ENCODE measurements around the gene DIP2A. TPM values are rescaled to one million over a fixed set of nuclear protein-coding genes. Genes with fewer than 3 reads are reported as not detected.
A peak's percentile ranks its signal among the peaks of the same experiment; 100 is the strongest.
"Not testable (repeated sequence)": the region's sequence is repeated elsewhere in the genome, so short reads cannot be mapped to it uniquely, and the experiment has no call there.

Gene DIP2A
- total RNA-seq, 2 experiments from 2014 or later, result 32.0 to 35.3 TPM

DNA sequence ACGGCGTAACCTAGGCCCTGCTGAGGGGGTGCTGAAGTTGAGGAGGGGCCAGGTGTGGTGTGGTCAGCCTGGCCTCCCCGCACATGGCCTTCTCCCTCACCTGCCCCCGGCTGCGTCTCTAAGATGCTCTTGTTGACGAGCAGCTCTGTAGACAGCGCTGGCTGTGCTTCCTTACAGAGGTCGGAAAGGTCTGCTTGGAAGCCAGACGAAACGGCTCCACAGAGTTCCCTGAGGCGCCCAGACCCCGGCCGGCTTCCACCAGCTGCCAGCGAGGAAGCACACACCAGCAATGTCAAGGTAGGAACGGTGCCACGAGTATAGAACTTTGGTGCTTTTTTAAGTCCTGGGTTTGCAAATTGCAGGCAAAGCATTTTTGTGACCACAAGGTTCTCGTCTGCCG, 18.8 kb upstream of the DIP2A start:
- CTCF ChIA-PET, result no interaction called here
- Mint-ChIP-seq H3K27ac (no peak overlapping the region), H3K36me3 (peaks cover 42% of the 10 kb centered on the region), H3K4me1 (ENCODE audit: low read depth) (no peaks in the 10 kb centered on the region), H3K9me3 (no peaks in the 10 kb centered on the region), H3K4me3 (no peak overlapping the region), H3K27me3 (no peaks in the 10 kb centered on the region)
- POLR2A ChIA-PET, result no interaction called here
- intact Hi-C loops (cut with micrococcal nuclease), result no loop called here
- no peak for DNase-seq

DNA sequence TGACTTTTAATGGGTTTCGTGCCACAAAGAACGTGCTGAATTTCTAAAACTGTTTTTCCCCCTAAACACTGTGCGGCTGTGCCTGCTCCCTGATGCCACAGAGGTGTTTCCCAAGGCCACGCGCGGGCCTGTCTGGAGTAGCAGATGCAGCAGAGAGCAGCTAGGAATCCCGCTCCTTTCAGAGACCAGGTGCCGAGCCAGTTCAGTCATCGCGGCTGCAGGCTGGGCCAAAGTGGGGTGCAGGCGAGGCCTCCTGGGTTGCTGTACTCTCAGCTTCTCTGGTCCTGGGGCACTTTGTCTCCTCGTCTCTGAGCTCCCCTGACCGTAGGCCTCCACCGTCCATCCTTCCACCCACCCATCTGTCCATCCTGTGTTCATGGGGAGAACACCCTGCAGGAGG, 17.4 kb upstream of the DIP2A start:
- H3K4me1 Mint-ChIP-seq (ENCODE audit: low read depth), result no peaks in the 10 kb centered on the region
- no peak overlapping the region for H3K27ac Mint-ChIP-seq
- ChIA-PET CTCF (no interaction called here), POLR2A (no interaction called here)
- H3K9me3 Mint-ChIP-seq, result no peaks in the 10 kb centered on the region
- no peaks in the 10 kb centered on the region for H3K27me3 Mint-ChIP-seq
- no peak for DNase-seq
- H3K36me3 Mint-ChIP-seq, result peaks cover 48% of the 10 kb centered on the region
- intact Hi-C loops (cut with micrococcal nuclease), result no loop called here
- H3K4me3 Mint-ChIP-seq, result no peak overlapping the region

DNA sequence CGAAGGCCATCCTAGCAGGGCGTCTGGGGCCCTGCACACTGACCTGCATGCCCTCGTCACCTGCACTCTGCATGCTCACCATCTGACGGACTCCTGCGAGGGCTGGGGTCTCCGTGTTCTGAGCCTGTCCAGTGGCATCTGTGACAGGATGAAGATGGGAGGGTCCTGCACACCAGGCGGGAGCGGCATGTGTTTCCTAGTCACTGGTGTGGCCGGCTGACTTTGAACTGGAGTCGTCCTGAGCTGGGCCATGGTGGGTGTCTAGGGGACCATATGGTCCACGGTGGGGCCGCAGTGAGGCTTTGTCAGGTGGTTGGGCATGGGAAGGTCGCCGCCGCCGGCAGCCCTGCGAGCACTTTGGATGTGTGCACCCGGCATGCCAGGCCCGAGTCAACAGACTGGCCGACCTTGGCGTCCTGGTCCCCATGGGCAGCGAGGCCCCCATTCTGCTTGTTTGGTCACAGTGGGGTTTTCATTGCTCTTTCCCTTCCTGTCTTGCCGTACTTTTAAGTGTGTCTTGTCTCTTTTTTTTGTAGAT, 16.7 kb upstream of the DIP2A start:
- no peak for DNase-seq
- H3K9me3 Mint-ChIP-seq, result no peaks in the 10 kb centered on the region
- CTCF ChIA-PET, result no interaction called here

DNA sequence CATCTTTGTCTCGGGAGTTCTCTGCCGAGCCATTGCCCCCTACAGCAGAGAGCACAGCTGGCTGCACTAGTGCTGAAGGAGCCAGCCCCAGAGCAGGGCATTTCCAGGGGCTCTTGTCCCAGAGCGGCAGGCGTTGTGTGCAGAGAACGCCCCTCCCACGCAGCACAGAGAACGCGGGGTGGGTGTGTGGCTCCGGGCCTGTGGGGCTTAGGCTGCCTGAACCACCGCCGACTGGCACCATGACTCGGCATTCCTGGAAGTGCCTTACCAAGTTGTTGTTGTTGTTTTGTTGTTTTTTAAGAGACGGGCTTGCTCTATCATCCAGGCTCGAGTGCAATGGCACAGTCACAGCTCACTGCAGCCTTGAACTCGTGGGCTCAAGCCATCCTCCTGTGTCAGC, 15.8 kb upstream of the DIP2A start:
- CTCF ChIA-PET, result no interaction called here

More for the DNA sequence above, 16.7 kb upstream of the DIP2A start:
- Mint-ChIP-seq H3K27ac (no peak overlapping the region), H3K4me3 (no peak overlapping the region), H3K27me3 (no peaks in the 10 kb centered on the region), H3K4me1 (ENCODE audit: low read depth) (no peaks in the 10 kb centered on the region), H3K36me3 (peaks cover 47% of the 10 kb centered on the region)
- intact Hi-C loops (cut with micrococcal nuclease), result no loop called here
- POLR2A ChIA-PET, result no interaction called here

DNA sequence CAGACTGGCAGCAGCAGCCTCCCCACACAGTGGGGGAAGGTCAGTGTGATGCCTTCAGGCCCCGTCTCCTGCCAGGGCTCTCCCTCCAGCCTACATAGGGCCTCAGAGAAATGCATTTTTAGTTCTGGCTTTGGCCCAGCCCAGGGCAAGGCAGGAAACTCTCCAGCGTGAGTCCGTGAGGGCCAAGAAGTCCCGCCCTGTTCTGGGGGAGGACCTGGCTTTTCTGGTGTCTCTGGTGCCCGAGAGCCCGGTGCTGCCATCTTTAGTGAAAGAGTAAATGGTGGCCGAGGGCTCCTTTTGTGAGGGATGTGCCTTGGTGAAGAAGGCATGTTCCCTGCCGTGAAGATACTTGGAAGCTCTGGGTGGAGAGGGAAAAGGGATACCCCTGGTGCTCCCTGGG, 14.8 kb upstream of the DIP2A start:
- Mint-ChIP-seq H3K36me3 (peaks cover 46% of the 10 kb centered on the region), H3K27ac (no peak overlapping the region), H3K9me3 (peaks cover 8% of the 10 kb centered on the region), H3K4me1 (ENCODE audit: low read depth) (no peaks in the 10 kb centered on the region), H3K4me3 (no peak overlapping the region), H3K27me3 (no peaks in the 10 kb centered on the region)
- DNase-seq, result no peak
- ChIA-PET CTCF (no interaction called here), POLR2A (no interaction called here)
- intact Hi-C loops (cut with micrococcal nuclease), result no loop called here

More for the DNA sequence above, 15.8 kb upstream of the DIP2A start:
- H3K27ac Mint-ChIP-seq, result no peak overlapping the region
- H3K36me3 Mint-ChIP-seq, result peaks cover 41% of the 10 kb centered on the region
- no peaks in the 10 kb centered on the region for H3K4me1 Mint-ChIP-seq (ENCODE audit: low read depth)
- no peak for DNase-seq
- POLR2A ChIA-PET, result no interaction called here
- no peak overlapping the region for H3K4me3 Mint-ChIP-seq
- intact Hi-C loops (cut with micrococcal nuclease), result no loop called here
- H3K27me3 Mint-ChIP-seq, result no peaks in the 10 kb centered on the region
- no peaks in the 10 kb centered on the region for H3K9me3 Mint-ChIP-seq

DNA sequence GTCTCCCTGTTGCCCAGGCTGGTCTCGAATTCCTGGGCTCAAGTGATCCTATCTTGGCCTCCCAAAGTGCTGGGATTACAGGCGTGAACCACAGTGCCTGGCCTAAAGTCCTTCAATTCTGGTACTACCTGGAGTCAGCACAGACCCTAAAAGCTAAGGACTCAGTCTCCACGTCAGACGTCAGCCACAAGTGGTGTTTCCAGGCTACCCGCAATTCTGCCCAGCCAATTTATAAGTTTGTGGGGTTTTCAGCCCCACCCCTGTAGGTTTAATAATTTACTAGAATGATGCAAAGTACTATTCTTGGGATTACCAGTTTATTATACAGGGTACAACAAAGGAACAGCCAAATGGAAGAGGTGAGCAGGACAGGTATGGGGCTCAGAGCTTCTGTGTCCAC, 10.6 kb upstream of the DIP2A start:
- ChIA-PET CTCF (no interaction called here), POLR2A (no interaction called here)
- Mint-ChIP-seq H3K36me3 (peaks cover 26% of the 10 kb centered on the region), H3K27ac (no peak overlapping the region), H3K9me3 (peaks cover 14% of the 10 kb centered on the region), H3K27me3 (no peaks in the 10 kb centered on the region), H3K4me1 (ENCODE audit: low read depth) (no peaks in the 10 kb centered on the region), H3K4me3 (no peak overlapping the region)
- DNase-seq, result no peak
- intact Hi-C loops (cut with micrococcal nuclease), result no loop called here

DNA sequence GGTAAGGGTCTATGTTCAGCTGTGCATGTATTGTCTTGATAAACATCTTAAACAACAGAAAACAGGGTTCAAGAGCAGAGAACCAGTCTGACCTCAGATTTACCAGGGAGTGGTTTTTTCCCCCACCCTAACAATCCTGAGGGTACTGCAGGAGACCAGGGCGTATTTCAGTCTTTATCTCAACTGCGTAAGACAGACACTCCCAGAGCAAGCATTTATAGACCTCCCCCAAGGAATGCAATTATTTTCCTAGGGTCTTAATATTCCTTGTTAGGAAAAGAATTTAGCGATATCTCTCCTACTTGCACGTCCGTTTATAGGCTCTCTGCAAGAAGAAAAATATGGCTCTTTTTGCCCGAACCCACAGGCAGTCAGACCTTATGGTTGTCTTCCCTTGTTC, 9.8 kb upstream of the DIP2A start:
- POLR2A ChIA-PET; H3K4me1 Mint-ChIP-seq (ENCODE audit: low read depth); H3K27me3 Mint-ChIP-seq; CTCF ChIA-PET; H3K27ac Mint-ChIP-seq; H3K4me3 Mint-ChIP-seq; intact Hi-C loops (cut with micrococcal nuclease); DNase-seq: not testable (repeated sequence)
- Mint-ChIP-seq H3K36me3 (peaks cover 28% of the 10 kb centered on the region), H3K9me3 (peaks cover 14% of the 10 kb centered on the region)

DNA sequence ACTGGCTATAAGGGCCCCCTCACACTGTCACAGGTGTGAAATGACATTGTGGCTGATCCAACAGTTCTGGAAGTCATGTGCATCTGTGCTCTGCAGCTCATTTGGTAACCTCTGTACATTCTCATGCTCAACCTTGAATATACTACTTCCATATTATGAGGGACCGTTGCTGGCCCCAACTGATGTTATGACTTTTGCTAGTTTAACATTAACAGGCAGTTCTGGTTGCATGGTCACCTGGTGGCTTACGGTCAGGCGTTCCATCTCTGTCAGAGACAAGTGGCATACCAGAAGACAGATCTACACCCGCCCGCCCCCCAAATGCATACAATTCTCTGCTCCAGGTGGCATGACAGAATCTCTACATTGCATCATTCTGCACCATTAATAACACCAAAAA, 6.0 kb upstream of the DIP2A start:
- no peak overlapping the region for H3K4me3 Mint-ChIP-seq
- peaks cover 27% of the 10 kb centered on the region for H3K4me1 Mint-ChIP-seq (ENCODE audit: low read depth)
- H3K36me3 Mint-ChIP-seq, result peaks cover 35% of the 10 kb centered on the region
- no peak for DNase-seq
- no peaks in the 10 kb centered on the region for H3K27me3 Mint-ChIP-seq
- peaks cover 14% of the 10 kb centered on the region for H3K9me3 Mint-ChIP-seq
- CTCF ChIA-PET, result no interaction called here
- intact Hi-C loops (cut with micrococcal nuclease), result loop anchor here (10.0 kb wide), 1 partner anchor 168 kb away; the partner anchor contains the start of genes MCM3AP and YBEY
- H3K27ac Mint-ChIP-seq, result no peak overlapping the region
- POLR2A ChIA-PET, result no interaction called here

DNA sequence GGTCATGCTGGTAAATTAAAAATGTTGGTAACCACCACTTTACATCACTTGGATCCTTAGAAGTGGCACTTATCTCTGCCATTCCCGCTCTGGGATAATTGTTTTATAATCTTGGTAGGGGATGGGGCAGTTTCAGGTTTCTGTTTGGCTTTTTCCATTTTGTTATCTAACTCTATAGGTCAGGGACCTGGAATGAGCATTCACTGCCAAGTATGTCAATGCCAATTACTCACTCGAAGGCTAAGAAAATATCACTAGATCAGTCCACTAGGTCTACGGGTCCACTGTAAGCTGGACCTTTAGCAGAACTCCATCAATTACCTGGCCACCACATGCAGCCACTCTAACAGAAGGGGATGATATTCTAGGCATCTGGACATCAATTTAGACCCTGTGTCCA, 4.5 kb upstream of the DIP2A start:
- Mint-ChIP-seq H3K4me3 (no peak overlapping the region), H3K9me3 (peaks cover 4% of the 10 kb centered on the region), H3K4me1 (ENCODE audit: low read depth) (peaks cover 29% of the 10 kb centered on the region), H3K27ac (no peak overlapping the region), H3K36me3 (peaks cover 29% of the 10 kb centered on the region), H3K27me3 (no peaks in the 10 kb centered on the region)
- CTCF ChIA-PET, result no interaction called here
- POLR2A ChIA-PET, result no interaction called here
- intact Hi-C loops (cut with micrococcal nuclease), result loop anchor here (10.0 kb wide), 1 partner anchor 169 kb away; the partner anchor contains the start of genes MCM3AP and YBEY
- no peak for DNase-seq

DNA sequence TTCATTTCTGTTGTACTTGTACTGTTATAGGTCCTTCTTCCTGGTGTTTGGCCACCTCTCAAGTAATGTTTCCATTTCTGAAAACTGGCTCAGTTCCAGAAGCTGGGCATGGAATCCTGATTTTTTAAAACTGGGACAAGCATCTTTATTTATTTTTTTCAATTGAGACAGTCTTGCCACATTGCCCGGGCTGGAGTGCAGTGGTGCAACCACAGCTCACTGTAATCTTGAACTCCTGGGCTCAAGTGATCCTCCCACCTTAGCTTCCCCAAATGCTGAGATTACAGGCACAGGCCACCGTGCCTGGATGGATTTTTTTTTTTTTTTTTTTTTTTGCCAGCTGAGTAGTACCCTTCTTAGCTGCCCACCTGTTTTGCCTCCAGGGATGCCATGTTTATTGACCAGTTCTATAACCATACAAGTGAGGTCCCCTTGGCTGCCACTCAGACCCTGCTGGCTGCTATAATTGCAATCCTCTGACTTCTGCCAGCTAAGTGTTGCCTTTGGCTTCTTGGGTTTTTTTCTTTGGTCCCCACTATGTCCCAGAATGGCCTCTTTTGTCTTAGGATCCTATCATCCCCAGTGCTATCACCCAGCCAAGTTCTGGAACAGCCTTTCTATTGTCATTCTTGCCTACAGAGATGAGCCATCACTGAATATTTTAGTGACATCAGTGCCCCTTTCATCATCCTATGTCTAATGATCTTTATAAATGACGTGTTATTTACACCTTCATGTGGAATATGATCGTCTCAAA, 3.9 kb upstream of the DIP2A start:
- peaks cover 31% of the 10 kb centered on the region for H3K4me1 Mint-ChIP-seq (ENCODE audit: low read depth)
- H3K36me3 Mint-ChIP-seq, result peaks cover 27% of the 10 kb centered on the region
- intact Hi-C loops (cut with micrococcal nuclease), result loop anchor here (5.0 to 10.0 kb wide), 2 partner anchors 170 to 313 kb away; partner anchors contain the start of genes MCM3AP and YBEY
- H3K4me3 Mint-ChIP-seq, result no peak overlapping the region
- no peak overlapping the region for H3K27ac Mint-ChIP-seq
- peaks cover 3% of the 10 kb centered on the region for H3K9me3 Mint-ChIP-seq
- CTCF ChIA-PET, result interaction anchor here (0.6 kb wide), 1 partner anchor 71 kb away, joined by 3 read pairs; no protein-coding TSS in a partner anchor
- no peak for DNase-seq
- POLR2A ChIA-PET, result no interaction called here
- H3K27me3 Mint-ChIP-seq, result no peaks in the 10 kb centered on the region

DNA sequence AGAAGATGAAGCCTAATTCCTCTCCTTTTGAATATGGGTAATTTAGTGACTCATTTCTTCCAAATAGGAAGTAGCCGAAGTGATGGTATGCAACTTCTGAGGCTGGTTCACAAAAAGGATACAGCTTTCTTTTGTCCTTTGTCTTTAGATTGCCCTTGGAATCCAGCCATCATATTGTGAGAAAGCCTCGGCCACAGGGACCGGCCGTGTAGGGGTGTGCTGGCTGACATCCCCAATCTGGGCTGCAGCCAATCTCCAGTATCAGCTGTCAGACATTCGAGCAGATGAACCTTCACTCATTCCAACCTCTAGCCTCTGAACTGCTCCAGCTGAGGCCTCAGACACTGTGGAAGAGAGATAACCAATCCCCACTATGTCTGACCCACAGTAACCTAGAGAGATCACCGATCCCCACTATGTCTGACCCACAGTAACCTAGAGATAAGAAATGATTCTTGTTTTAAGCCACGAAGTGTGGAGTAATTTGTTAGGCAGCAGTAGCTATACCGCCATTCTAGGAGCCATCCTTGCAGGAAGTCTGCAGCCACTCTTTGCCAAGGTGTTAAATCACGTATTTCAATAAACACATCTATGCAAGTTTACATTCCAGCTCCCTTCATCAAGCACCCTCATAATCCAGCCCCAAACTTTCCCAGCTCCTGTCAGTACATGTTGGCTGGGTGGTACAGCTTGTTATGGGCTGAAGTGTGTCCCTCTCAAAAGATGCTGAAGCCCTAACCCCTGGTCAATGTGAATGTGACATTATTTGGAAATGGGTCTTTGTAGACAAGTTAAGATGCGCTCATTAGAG, 2.9 kb upstream of the DIP2A start:
- Mint-ChIP-seq H3K4me3 (no peak overlapping the region), H3K9me3 (no peaks in the 10 kb centered on the region), H3K36me3 (peaks cover 22% of the 10 kb centered on the region), H3K27me3 (no peaks in the 10 kb centered on the region), H3K27ac (no peak overlapping the region), H3K4me1 (ENCODE audit: low read depth) (peaks cover 35% of the 10 kb centered on the region)
- CTCF ChIA-PET, result no interaction called here
- POLR2A ChIA-PET, result interaction anchor here (0.5 kb wide), 1 partner anchor 178 kb away, joined by 3 read pairs; no protein-coding TSS in a partner anchor
- intact Hi-C loops (cut with micrococcal nuclease), result loop anchor here (5.0 to 10.0 kb wide), 2 partner anchors 171 to 313 kb away; partner anchors contain the start of genes MCM3AP and YBEY
- DNase-seq, result no peak

DNA sequence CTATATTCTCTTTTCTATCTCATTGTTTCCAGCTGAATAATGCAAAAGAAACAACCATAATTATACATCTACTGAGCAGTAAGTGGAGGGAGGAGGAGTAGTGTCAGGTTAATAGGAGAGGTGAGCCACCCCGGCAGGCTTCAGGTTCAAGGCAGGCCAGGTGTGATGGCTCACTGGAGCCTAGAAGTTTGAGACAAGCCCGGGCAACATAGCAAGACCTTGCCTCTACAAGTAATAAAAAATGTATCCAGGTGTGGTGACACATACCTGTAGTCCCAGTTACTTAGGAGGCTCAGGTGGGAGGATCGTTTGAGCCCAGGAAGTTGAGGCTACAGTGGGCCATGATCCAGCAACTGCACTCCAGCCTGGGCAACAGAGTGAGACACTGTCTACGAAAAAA, 1.9 kb upstream of the DIP2A start:
- Mint-ChIP-seq H3K9me3 (no peaks in the 10 kb centered on the region), H3K36me3 (peaks cover 22% of the 10 kb centered on the region), H3K27ac (no peak overlapping the region), H3K4me1 (ENCODE audit: low read depth) (peaks cover 39% of the 10 kb centered on the region), H3K27me3 (no peaks in the 10 kb centered on the region), H3K4me3 (peak overlapping the region; percentile 16)
- no peak for DNase-seq
- intact Hi-C loops (cut with micrococcal nuclease), result loop anchor here (5.0 to 10.0 kb wide), 2 partner anchors 172 to 314 kb away; partner anchors contain the start of genes MCM3AP and YBEY
- ChIA-PET CTCF (no interaction called here), POLR2A (no interaction called here)

Data from activated CD4-positive, alpha-beta memory T cell treated with anti-CD3 and anti-CD28 coated beads for 36 hours (primary cell).